ENCODE measurements around the gene RPS6KA2. TPM values are rescaled to one million over a fixed set of nuclear protein-coding genes. Genes with fewer than 3 reads are reported as not detected.

RPS6KA2 gene
- total and polyA plus RNA-seq, 2 experiments from 2014 or later: 12.5 to 25.3 TPM

- TF ChIP-seq ZNF462 (CRISPR knock-in tag; IDR thresholded peaks at IDR 0.05): no peak
Observed at GRCh38 chr6:166437661-166438060, 189.4 kb downstream of the RPS6KA2 start (continued).

DNA sequence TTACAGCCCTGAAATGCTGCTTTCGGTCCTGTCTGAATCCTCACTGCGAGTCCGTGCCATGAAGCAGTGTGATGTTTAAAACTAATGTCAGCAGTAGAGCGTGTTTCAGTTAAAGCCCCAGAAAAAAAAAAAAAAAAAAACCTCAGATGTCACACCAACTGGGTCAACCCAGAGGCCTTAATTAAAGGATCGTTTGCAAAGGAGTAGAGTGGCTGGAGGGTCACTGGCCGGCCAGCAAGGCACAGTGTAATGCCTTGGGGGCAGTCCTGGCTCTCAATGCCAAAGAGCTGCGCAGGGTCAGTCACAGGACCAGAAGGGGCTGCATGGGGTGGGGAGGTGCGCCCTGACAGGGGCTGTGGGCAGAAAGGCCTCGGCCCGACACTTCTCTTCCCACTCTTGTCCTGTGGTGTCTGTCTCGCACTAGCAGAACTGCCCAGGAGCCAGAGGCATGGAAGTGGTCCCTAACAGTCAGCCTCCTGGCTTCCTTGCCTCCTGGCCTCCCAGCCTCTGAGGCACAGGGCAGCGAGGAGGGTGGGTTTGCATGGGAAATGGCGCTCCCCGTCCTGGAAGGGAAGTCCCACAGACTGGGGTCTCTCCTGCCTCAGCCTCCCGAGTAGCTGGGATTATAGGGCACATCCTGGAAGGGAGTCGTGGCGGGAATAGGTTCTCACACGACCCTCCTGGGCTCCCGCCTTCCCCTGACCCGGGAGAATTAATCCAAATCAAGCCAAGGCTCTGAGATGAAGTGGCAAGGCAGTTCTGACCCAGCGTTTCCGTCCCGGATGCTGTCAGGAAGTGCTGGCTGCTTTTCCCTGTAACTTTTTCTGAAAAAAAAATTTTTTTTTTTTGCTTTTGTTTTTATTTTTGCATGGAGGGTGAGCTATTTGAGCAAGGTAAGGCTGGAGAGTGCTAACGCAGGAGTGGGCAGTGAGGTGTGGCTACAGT lies 190.6 kb downstream of the RPS6KA2 start:
- Histone ChIP-seq H3K4me2 (no peak overlapping the region), H2AFZ (no peak overlapping the region), H3K27me3 (ENCODE audit: insufficient read depth) (no peaks in the 10 kb centered on the region), H3K36me3 (ENCODE audit: insufficient read depth) (no peaks in the 10 kb centered on the region; the same call in 1 of the 2 replicates), H3K79me2 (replicated peaks; ENCODE audit: insufficient read depth) (no peaks in the 10 kb centered on the region), H3K27ac (ENCODE audit: low read depth) (no peak overlapping the region), H3K4me3 (no peak overlapping the region), H3K4me1 (ENCODE audit: insufficient read depth) (no peaks in the 10 kb centered on the region), H3K9me2 (ENCODE audit: insufficient read depth) (no peaks in the 10 kb centered on the region), H4K20me1 (replicated peaks; ENCODE audit: insufficient read depth) (no peaks in the 10 kb centered on the region), H3F3A (replicated peaks; ENCODE audit: low read depth) (no peaks in the 10 kb centered on the region)
- Mint-ChIP-seq H3K4me1 (no peaks in the 10 kb centered on the region; the same call in 2 of the 3 replicates), H3K27me3 (ENCODE audit: insufficient read depth, low read depth, poor library complexity) (peaks cover 9% of the 10 kb centered on the region), H3K27ac (no peak overlapping the region), H3K36me3 (ENCODE audit: low read depth) (peaks cover 14% of the 10 kb centered on the region), H3K4me3 (no peak overlapping the region), H3K9me3 (no peaks in the 10 kb centered on the region)
- DNase-seq (ENCODE audit: low spot score) (no peak), ATAC-seq (no peak)
- no peak for TF ChIP-seq ZNF114 (CRISPR knock-in tag; IDR thresholded peaks at IDR 0.05)
- no peak for TF ChIP-seq REST (IDR thresholded peaks at IDR 0.05; ENCODE audit: unreplicated experiment)
- TF ChIP-seq POLR2AphosphoS5 (IDR thresholded peaks at IDR 0.05; ENCODE audit: low read depth): no peak
- TF ChIP-seq EZH2phosphoT487 (IDR thresholded peaks at IDR 0.05; ENCODE audit: unreplicated experiment): no peak
- TF ChIP-seq CTCF (conservative IDR thresholded peaks at IDR 0.05; ENCODE audit: low read depth in 2 of 2): no peak
